OCI-LY3 (cell line): ENCODE data around the gene MTMR11.

Experiments used
- CTCF ChIP-seq: fragments of 200-600, 300-600 bp; sonication (generic); IDR thresholded peaks from 2 replicates; pipeline ENCODE4 v1.5.1; 2014; ENCODE audit warnings: antibody characterized with exemption, low read length, low read depth
- EZH2phosphoT487 ChIP-seq: fragments of 200-600 bp; shearing (Covaris generic); IDR thresholded peaks from 2 replicates; pipeline ENCODE4 v1.6.1; 2018; ENCODE audit warnings: antibody characterized with exemption, mixed run types, low read depth

GRCh38 chr1:149931212-149931790 is 5.4 kb downstream of the MTMR11 start:
- TF ChIP-seq CTCF (no peak), EZH2phosphoT487 (no peak)
